T-helper 2 cell treated with Interferon-gamma antibody and Interleukin-4, amounts not matched to agents 5 μg/mL and 100 μg/mL, for 36 hours (primary cell): ENCODE results near the gene HOXD9.

ENCODE experiments used
- DNase-seq: peaks from one replicate; pipeline ENCODE4 v3.0.0; 2021; ENCODE audit warnings: low spot score
- H3K27ac Mint-ChIP-seq: one replicate; pipeline ENCODE4 v1.8.0; 2021; ENCODE audit warnings: mild to moderate bottlenecking, mixed read lengths
- H3K27me3 Mint-ChIP-seq: one replicate; pipeline ENCODE4 v1.8.0; 2021; ENCODE audit warnings: low read depth, mixed read lengths
- H3K36me3 Mint-ChIP-seq: one replicate; pipeline ENCODE4 v1.8.0; 2021; ENCODE audit warnings: low read depth, mixed read lengths
- H3K4me1 Mint-ChIP-seq: one replicate; pipeline ENCODE4 v1.8.0; 2021; ENCODE audit warnings: low read depth, mixed read lengths
- H3K4me3 Mint-ChIP-seq: one replicate; pipeline ENCODE4 v1.8.0; 2022; ENCODE audit warnings: mild to moderate bottlenecking, moderate library complexity, mixed read lengths
- H3K9me3 Mint-ChIP-seq: one replicate; pipeline ENCODE4 v1.8.0; 2021; ENCODE audit warnings: mixed read lengths

The HOXD9 gene

DNA sequence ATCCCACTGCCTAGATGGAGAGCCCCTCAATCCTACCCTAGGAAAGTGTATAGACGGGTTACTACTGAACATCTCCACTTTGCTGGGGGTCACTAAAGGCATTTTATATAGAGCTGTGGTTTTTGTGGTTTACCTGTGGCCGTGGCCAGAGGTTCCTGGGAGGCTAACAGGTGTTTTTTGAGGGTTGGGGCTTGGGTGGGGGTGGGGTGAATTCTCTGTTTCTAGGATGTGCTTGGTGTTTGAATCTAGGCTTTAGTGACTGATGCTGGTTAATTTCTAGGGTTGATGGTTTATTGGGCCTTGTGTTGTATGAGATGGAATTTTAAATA is 14.7 kb downstream of the HOXD9 start:
- DNase-seq, result no peak
- no peaks in the 10 kb centered on the region for H3K9me3 Mint-ChIP-seq
- no peak overlapping the region for H3K4me3 Mint-ChIP-seq
- H3K27me3 Mint-ChIP-seq, result peaks cover 93% of the 10 kb centered on the region
- H3K27ac Mint-ChIP-seq, result no peak overlapping the region
- peaks cover 24% of the 10 kb centered on the region for H3K4me1 Mint-ChIP-seq
- H3K36me3 Mint-ChIP-seq, result peaks cover 1% of the 10 kb centered on the region

DNA sequence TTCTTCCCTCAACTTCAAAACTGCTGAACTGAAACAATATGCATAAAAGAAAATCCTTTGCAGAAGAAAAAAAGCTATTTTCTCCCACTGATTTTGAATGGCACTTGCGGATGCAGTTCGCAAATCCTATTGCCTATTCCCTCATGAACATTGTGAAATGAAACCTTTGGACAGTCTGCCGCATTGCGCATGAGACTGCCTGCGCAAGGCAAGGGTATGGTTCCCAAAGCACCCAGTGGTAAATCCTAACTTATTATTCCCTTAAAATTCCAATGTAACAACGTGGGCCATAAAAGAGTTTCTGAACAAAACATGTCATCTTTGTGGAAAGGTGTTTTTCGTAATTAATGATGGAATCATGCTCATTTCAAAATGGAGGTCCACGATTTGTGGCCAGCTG is 15.4 kb downstream of the HOXD9 start:
- no peaks in the 10 kb centered on the region for H3K9me3 Mint-ChIP-seq
- DNase-seq, result no peak
- H3K27me3 Mint-ChIP-seq, result peaks cover 93% of the 10 kb centered on the region
- H3K36me3 Mint-ChIP-seq, result no peaks in the 10 kb centered on the region
- peaks cover 21% of the 10 kb centered on the region for H3K4me1 Mint-ChIP-seq
- H3K4me3 Mint-ChIP-seq, result no peak overlapping the region
- no peak overlapping the region for H3K27ac Mint-ChIP-seq

DNA sequence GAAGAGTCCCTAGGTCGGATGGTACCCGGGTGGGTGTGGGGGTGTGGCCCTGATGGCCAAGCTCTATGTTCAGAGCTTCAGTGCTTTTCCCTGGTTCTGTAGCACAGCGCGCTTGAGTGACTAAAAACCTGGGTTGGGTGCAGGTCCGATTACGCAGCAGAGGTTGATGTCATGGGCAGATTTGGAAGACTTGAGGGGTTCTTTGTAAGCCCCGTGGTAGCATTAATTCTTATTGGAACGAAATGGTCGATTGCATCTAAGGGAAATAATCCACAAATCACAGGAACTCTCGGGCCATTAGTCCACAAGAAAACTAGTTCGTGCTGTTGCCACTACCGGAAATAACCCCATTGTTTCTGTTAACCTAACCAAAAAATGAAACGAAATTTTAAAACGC is 16.0 kb downstream of the HOXD9 start:
- no peak for DNase-seq
- H3K4me1 Mint-ChIP-seq, result peaks cover 21% of the 10 kb centered on the region
- no peaks in the 10 kb centered on the region for H3K36me3 Mint-ChIP-seq
- H3K27ac Mint-ChIP-seq, result no peak overlapping the region
- H3K27me3 Mint-ChIP-seq, result peaks cover 91% of the 10 kb centered on the region
- peak overlapping the region; percentile 14 for H3K4me3 Mint-ChIP-seq
- H3K9me3 Mint-ChIP-seq, result no peaks in the 10 kb centered on the region

DNA sequence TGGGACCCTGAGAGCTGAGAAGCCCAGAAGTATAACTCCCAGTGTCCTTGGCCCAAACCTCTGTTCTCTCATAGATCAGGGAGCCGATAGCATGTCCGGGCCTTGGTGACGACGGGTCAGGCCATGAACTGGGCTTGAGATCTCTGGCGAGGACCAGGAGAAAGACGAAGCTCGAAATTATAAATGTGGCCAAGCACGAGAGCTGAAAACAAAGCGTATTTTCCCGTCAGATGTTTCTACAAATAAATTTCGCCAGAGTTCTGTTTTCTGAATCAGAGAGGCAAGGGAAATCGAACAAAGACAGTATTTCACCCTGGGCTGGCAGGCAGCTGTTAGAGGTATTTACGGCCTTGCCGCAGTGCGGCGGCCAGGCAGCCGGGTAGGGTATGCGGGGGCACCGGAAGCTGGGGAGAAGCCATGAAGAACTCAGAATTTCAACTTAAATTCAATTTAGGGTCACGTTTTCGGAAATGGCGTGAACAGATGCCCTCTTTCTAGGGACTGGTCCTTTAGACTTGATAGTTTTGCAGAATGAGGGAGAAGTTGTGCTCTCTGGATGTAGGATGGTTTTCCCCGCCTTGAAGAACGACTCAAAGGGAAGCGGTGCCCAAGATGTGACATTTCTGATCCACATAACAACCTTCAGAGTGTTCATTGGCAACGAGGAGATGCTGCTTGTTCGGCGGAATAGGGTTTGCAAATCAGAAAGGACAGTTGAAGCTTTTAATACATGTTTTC is 16.6 kb downstream of the HOXD9 start:
- Mint-ChIP-seq H3K27ac (peak overlapping the region; percentile 31), H3K27me3 (peaks cover 91% of the 10 kb centered on the region), H3K36me3 (no peaks in the 10 kb centered on the region), H3K4me1 (peaks cover 21% of the 10 kb centered on the region), H3K4me3 (no peak overlapping the region), H3K9me3 (no peaks in the 10 kb centered on the region)
- no peak for DNase-seq

DNA sequence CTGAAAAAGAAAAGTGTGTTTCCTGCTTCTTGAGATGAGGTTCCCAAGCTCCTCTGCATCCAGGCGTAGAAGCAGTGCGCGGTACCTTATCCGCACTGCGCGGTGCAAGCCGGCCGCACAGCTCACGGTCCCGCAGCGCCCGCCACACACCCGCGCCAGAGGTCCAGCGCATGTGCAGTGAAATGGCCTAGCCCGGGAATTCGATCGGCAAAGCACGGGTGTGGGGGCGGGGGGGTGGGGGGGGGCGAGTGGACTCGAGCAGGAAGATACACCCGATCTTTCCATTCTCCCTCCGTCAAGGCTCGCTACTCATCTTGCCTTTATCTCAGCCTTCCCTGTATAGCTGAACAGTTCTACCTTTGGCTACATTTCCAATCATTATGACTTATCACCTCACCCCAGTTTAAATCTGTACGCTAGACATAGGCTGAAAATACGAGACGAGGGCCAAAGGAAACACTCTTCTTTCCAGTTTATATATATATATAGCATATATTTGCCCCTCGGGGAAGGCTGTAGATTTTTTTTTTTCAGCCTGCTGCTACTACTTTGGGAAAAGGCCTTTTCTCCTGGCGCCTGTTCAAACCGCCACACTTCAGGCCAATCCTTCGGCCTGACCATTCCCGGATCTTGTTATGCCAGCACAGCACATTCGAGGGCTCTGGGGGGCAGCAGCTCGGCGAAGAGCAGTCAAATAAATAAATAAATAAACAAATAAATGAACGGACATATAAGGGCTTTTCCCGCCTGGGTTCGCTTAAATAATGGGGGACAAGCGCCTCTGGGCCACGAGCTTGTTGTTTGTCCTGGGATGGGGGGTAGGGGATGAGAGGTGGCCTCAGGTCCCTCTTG is 17.4 kb downstream of the HOXD9 start:
- Mint-ChIP-seq H3K36me3 (no peaks in the 10 kb centered on the region), H3K27ac (no peak overlapping the region), H3K4me3 (no peak overlapping the region), H3K9me3 (no peaks in the 10 kb centered on the region), H3K27me3 (peaks cover 88% of the 10 kb centered on the region), H3K4me1 (peaks cover 21% of the 10 kb centered on the region)
- no peak for DNase-seq

DNA sequence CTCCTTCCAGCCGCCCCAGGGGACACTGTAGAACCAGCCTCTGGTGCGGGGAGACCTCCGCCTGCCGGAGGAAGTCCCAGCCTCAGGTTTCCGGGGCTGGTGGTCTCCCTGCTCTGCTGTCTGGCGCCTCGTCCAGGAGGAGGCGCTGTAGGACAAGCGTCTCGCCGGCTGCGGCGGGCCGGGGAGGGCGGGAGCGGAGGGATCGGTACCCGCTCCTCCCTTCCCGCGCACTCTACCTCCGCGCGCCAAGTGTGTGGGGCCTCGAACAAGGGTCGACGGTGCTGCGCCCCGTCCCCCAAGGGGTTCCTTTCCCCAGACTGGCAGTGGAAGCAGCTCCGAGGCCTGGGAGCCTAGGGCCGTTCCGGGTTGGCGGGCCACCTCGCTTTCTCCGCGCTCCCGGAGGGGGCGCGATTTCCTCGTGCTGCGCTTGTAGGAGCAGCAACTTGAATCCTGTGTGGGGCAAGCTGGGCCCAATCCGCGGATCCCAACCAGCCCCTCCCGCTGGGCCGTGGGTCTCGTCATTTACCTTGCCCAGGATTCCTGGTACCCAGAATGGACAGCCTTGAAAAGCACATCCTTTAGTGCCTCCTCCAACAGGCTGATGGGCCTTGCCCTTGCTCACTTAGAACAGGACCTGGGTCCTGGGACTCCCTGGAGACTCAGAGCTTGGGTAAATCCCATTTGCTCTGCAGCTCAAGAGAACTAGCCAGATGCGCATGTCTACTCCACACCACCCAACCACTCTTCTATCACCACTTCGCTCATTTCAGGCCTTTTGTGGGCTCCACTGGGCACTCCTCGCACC is 18.2 kb downstream of the HOXD9 start:
- H3K9me3 Mint-ChIP-seq, result no peaks in the 10 kb centered on the region
- peaks cover 88% of the 10 kb centered on the region for H3K27me3 Mint-ChIP-seq
- H3K4me3 Mint-ChIP-seq, result peak overlapping the region; percentile 12
- no peak overlapping the region for H3K27ac Mint-ChIP-seq
- peak; percentile 66 for DNase-seq
- H3K36me3 Mint-ChIP-seq, result no peaks in the 10 kb centered on the region
- H3K4me1 Mint-ChIP-seq, result peaks cover 21% of the 10 kb centered on the region

DNA sequence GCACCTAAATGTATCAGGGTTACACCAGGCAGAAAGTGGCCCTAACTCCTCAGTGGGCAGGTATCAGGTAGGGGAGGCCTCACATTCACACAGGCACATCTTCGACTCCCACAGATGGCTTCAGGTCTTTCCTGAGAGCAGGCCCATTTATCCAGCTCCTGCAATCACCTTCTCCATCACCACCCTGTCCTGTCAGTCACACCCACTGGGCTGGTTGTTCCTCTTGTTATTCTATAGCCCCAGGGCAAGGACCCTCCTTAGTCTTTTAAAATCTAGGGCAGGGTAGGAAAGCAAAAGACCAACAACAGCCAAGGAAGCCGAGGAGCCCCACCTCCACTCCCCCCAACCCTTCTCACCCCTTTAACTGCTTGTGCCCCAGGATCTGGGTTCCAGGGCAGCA is 19.8 kb downstream of the HOXD9 start:
- Mint-ChIP-seq H3K27me3 (peaks cover 90% of the 10 kb centered on the region), H3K9me3 (no peaks in the 10 kb centered on the region), H3K4me1 (peaks cover 17% of the 10 kb centered on the region), H3K4me3 (no peak overlapping the region), H3K36me3 (no peaks in the 10 kb centered on the region), H3K27ac (no peak overlapping the region)
- no peak for DNase-seq

DNA sequence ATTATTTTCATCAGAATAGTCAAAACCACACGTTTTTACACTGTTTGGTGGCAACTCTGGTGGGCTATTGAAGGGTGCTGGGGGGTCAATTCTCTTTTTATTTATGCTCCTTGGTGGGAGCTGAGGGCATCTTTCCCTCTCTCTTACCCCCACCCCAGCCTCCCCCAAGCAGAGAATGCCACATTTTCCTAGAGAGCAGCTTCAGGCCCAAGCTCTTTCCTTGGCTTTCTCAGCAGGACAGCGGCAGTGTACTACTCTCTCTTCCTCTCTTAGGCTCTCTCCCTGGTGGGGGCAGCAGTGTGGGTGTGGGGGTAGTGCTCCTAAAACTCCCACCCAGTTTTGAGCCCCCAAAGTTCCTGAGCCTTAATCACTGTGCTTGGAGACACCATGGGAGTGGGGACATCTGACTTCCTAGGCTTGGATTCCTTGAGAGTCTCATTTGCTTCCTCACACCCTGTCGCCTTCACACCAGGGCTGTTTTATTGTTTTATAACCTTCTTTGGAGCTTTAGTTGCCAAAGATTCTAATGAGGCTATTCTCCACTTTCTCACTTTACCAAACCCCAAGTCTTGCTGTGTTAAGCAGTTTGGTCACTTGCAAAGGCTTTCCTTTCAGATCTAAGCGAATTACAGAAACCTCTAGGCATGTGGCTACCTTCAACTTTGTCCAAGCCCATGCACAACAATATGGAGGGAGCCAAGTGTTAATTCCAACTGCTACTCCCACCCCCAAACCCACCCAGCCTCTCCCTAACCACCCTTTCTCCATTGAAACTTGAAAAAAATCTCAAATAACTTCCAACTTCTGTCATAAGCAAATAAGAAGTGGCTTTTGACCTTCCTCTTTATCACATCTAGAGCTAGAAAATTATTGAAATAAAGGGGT is 22.8 kb downstream of the HOXD9 start:
- Mint-ChIP-seq H3K27ac (no peak overlapping the region), H3K9me3 (no peaks in the 10 kb centered on the region), H3K4me3 (no peak overlapping the region), H3K27me3 (peaks cover 89% of the 10 kb centered on the region), H3K36me3 (no peaks in the 10 kb centered on the region), H3K4me1 (no peaks in the 10 kb centered on the region)
- no peak for DNase-seq

DNA sequence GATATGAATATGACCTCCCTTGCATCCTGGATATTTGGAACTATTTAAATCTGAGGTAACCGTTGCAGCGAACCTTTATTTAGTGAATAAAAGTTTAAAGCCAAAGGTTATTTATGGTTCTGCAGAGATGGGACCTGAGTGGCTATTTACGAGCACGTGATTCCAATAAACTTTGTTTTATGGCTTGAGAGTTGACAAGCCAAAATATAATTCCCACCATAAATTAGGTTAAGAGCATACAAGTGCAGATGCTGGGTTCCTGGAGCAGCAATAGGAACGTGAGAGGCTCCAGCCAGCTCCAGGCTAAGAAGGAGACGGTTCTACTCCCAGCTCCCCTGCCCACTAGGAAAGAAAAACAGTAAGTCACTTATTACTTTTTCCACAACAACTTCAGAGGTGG is 23.6 kb downstream of the HOXD9 start:
- Mint-ChIP-seq H3K4me1 (no peaks in the 10 kb centered on the region), H3K27me3 (peaks cover 92% of the 10 kb centered on the region), H3K27ac (no peak overlapping the region), H3K36me3 (no peaks in the 10 kb centered on the region), H3K4me3 (no peak overlapping the region), H3K9me3 (no peaks in the 10 kb centered on the region)
- no peak for DNase-seq

DNA sequence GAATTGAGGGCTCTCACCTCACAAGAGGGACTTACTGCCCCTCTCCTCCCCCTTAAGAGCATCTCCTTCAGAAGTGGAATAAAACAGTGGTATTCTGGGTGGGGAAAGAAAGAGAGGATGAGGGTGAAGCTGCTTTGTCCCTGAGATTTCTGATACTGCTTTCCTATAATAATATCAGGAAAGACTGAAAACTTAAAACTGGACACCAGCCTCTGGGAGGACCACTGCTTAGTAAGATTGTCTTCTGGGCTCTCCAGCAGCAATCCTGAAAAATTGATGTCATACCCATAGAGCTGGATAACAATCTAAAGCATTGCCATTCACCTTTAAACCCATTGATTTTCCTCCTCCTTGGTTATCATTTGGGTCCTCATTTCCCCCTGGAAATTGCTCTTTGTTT is 24.1 kb downstream of the HOXD9 start:
- H3K27ac Mint-ChIP-seq, result no peak overlapping the region
- no peak for DNase-seq
- peaks cover 92% of the 10 kb centered on the region for H3K27me3 Mint-ChIP-seq
- no peaks in the 10 kb centered on the region for H3K36me3 Mint-ChIP-seq
- no peak overlapping the region for H3K4me3 Mint-ChIP-seq
- no peaks in the 10 kb centered on the region for H3K4me1 Mint-ChIP-seq
- H3K9me3 Mint-ChIP-seq, result no peaks in the 10 kb centered on the region

DNA sequence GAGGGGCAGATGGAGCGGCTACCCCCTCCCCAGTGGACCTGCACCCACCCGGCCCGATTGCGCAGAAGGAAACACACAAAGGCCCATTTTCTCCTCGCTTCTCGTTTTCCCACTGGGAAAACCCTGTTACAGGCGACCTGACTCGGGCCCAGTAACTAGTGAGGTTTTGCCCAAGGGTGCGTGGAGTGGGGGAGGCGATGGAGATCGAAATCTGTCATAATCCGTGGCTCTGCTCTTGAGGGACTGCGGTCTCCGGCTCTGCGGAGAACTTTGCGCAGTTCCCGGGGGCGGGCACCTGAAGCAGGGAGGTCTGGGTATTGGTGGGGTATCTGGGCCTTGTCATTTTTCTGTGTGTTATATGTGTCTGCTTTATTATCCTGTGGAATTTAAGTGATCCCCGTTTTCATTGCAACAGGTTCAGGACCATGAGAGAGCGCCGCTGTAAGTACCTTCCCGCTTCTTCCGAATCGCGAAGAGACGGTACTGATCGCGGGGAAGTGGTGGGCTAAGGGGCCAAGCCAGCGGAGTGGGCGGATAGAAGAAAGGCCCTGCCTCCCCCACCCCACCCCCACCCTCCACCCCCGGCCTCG is 24.8 kb downstream of the HOXD9 start:
- Mint-ChIP-seq H3K9me3 (no peaks in the 10 kb centered on the region), H3K36me3 (no peaks in the 10 kb centered on the region), H3K27me3 (peaks cover 88% of the 10 kb centered on the region), H3K4me3 (no peak overlapping the region), H3K4me1 (no peaks in the 10 kb centered on the region), H3K27ac (no peak overlapping the region)
- DNase-seq, result no peak

DNA sequence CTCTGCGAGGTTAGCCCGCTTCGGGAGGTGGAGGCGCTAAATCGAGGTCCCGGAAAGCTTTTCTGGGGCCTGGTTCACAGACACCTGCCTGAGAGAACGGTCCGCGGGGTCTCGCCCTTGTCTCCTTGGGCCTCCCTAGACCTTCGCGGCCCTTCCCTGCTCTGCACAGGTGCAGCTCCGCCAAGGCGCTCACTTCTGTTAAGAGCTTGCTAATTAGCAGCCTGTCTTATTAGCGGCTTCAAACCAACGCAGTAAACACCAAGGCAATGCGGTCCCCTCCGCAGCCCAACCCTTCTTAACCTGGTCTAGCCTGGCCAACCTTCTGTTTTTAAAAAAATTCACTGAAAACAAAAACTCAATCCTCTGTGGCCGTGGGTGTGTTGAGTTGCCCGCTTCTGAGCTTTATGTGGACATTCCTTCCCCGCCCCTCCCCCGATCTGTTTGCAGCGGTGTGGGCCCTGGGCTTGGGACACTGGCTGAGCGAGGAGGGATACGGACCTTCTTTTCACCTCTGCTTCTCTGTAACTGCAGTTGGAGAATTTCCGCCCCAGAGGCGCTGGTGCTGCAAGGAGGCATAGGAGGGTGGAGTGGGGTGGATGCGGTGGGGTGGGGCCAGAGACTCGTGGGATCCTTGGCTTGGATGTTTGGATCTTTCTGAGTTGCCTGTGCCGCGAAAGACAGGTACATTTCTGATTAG is 25.4 kb downstream of the HOXD9 start:
- Mint-ChIP-seq H3K4me1 (no peaks in the 10 kb centered on the region), H3K36me3 (no peaks in the 10 kb centered on the region), H3K4me3 (no peak overlapping the region), H3K9me3 (no peaks in the 10 kb centered on the region), H3K27me3 (peaks cover 88% of the 10 kb centered on the region), H3K27ac (no peak overlapping the region)
- no peak for DNase-seq
